GM18508 (cell line): ENCODE measurements around the gene DNAJC7.
"Not testable (repeated sequence)": the region's sequence is repeated elsewhere in the genome, so short reads cannot be mapped to it uniquely, and the experiment has no call there.

ENCODE experiments used
- ATAC-seq: cut with Tn5 transposase; IDR thresholded peaks from one replicate; pipeline ENCODE4 v1.9.1; 2021; ENCODE audit warnings: moderate number of reproducible peaks; ENCODE audit not compliant: insufficient read depth, unreplicated experiment

The DNAJC7 gene

DNA sequence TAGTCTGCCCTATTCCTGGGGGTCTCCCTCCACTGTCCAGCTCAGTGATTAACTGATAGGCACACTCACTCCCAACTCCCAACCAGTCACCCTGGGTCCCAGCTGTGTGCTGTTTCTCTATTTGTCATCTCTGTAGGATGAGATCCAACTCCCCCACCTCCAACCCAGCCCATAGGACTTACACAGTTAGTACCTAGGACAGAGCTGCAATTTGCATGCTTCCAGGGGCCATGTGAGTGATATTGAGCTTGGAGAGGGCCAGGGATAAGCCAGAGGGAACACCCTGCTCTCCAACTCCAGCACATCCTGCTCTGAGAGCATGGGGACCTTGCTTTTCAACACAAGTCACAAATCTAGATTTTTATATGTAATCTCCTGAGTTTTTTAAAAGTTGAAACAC lies 24.4 kb upstream of the DNAJC7 start:
- ATAC-seq, result no peak

DNA sequence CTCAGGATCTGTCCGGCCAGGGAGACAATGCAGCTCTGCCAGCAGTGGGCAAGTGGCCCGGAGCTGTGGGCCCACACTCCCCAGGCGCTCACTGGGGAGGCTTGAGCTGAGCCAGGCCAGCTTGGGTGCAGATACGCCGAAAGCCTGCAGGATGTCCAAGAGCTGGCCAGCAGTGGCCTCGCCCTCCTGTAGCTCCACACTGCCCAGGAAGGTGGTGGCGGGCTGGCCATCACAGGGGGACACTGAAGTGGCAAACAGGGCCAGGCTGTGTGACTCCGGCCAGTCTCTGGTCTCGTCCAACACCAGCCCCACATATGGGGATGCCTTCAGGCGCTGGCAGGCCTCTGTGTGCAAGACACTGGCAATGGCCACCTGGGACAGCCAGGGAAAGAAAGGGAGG lies 23.6 kb upstream of the DNAJC7 start:
- ATAC-seq, result no peak

DNA sequence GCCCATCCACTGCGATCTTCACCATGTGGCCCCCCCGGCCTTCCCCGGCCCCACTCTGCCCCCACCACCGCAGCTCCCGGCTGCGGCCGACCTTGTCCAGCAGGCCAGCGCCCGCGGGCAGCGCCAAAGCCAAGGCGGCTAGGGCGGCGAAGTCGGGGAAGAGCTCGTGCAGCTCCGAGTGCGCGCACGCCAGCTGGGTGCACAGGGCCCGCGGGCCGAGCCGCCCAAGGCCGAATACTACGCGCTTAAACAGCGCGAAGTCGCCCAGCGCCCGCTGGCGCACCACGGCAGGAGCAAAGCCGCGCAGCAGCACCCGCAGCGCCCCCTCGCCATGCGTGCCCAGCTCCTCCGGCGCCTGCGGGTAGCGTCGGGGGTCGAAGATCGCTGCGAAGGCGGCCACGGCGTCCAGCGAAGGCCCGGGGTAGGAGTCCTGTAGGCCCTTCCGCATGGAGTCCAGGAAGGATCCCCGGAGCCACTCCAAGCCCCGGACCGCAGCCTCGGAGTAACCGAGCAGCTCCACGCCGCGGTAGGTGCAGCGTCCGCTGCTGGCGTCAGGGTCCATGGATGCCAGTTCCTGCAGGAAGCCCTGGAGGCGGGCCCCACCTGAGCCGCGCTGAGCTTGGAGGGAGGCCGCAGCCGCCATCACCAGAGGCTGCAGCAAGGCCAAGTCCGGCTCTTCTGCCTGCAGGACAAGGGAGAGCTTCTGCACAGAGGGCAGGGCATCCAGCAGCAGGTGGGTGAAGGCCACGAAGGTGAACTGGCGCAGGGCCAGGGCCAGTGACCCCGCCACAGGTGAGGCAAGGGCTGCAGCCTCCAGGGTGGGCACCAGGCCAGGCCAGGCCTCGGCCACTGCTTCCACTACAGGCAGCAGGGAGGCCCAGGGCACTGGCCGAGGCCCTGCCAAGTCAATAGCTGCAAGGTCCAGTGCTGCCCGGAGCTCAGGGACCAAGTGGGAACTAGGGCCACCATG lies 22.8 kb upstream of the DNAJC7 start:
- ATAC-seq, result no peak

DNA sequence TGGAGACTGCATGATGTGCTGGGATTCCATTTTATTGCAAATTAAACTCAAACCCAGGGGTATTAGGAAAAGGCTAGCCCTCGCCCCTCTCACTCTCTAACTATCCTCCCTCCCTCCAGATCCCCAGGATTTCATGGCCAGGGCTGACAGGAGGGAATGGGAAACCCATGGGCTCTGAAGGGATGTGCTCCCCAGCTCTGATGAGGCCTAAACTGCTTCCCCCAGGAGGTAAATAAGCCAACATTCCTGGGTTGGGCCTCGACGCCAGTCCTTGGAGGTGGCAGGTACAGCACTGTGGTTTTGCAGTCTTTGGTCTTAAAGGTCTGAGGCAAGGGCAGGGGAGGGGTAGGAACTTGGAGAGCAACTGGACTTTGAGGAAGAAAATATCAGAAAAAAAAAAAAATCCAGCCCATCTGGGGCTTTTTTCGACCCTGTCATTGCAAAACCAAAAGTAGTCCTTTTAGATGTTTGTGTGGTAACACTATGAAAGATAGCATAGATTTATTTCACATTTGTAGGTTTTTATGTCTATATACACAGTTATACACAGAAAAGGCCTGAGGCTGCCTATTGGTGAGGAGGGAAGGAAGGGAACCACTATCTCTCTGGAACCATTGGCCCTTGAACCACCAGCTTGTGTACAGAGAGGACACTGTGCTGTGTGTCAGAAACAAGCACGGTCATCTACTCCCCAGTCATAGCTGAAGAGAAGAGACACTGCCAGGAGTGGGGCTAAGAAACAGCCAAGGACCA lies 21.2 kb upstream of the DNAJC7 start:
- ATAC-seq, result no peak

DNA sequence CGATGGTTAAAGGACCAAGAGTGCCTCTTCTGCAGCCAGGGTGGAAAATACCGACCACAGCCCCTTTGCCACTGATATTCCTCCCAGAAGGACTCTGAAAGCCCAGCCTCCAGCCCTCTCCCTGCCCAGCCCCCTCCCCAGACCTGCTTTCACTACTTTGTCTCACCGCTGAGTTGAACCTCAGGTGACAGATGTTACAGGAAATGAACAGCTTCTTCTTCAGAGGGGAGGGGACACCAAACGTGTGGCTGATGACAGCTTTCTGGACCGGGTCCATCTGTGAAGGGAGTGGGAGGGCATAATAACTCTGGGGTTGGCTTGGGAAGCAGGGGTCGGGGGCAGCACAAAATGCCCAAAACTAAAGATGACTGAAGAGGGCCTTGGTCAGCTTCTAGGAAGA lies 16.8 kb upstream of the DNAJC7 start:
- no peak for ATAC-seq

DNA sequence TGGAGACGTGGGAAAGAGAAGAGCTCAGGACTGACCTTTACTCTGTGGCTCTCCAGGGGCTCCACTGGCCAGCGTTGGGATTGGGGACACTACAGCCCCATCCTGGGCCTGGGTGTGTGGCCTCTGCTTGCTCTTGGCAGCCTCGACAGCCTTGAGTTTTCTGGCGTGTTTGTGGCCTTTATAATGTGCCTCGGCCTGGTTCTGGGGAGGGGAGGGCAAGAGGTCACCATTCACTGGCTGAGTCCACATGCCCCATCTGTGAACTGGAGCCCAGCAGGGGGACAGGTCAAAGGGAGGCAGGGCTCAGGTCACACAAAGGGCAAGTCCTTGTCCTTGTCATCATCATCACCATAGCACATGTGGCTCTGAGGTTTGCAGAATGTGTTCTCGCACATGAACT lies 14.3 kb upstream of the DNAJC7 start:
- ATAC-seq, result no peak

DNA sequence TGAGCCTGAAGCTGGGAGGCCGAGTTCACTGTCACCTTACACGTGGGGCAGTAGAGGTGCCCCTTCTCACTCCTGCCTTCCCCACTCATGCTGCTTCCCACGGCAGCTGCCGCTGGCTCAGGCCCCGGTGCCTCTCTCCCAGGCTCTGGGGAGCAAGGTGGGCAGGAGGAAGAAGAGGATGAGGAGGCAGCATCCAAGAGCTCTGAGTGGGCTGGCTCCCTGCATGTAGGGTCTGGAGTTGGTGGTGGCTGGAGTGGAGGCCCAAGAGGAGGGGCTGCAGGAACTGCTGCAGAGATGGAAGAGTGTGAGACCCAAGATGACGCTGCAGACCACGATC lies 11.5 kb upstream of the DNAJC7 start:
- ATAC-seq, result no peak

DNA sequence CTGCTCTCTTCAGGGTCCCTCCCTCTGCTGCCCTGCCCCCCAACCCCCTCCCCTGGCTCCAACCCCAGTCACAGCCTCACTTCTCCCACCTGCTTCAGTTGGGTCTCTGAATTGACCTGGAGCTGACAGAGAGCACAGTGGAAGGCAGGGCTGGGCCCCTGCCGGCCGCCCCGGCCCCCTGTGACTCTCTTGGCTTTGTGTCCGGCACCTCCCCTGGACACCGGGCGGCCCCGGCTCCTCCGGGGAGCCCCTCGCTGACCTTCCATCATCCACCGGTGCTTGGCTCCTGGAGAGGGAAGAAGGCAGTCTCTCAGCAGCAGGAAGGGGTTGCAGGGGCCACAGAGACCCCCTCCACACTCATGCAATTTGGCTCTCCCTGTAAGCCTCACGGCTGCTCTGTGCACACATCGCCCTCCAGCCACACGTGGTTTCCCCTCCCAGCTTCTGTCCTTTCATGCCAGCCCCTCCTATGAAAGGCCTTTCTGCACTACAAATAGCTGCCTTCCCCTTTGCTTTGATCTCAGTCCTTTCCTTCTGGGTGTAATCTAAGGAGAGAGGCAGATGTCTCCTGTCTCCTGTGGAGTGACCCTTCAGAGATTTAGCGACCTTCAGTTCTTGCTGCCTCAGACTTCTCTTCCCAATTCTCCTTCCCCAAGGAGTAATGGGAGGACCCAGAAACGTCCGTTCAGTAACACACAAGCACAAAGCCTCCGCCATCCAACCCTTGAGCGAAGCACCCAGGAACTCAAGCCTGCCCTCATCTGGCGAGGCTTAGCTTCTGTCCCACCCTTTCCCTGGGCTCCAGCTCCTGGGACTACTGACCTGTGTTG lies 10.9 kb upstream of the DNAJC7 start:
- no peak for ATAC-seq

DNA sequence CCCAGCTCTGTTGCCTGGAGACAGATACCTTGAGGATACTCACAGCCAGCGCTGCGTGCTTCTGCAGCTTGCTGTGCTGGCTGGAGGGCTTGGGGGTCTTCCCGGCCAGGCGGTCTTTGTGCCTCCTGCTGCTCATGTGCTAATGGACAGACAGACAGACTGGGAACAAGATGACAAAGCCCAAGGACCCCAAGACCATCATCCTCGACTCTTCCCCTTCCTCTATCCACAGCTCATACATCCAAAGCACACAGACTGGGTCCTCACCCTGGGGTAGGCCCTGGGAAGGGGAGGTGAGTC lies 10.3 kb upstream of the DNAJC7 start:
- ATAC-seq, result no peak

DNA sequence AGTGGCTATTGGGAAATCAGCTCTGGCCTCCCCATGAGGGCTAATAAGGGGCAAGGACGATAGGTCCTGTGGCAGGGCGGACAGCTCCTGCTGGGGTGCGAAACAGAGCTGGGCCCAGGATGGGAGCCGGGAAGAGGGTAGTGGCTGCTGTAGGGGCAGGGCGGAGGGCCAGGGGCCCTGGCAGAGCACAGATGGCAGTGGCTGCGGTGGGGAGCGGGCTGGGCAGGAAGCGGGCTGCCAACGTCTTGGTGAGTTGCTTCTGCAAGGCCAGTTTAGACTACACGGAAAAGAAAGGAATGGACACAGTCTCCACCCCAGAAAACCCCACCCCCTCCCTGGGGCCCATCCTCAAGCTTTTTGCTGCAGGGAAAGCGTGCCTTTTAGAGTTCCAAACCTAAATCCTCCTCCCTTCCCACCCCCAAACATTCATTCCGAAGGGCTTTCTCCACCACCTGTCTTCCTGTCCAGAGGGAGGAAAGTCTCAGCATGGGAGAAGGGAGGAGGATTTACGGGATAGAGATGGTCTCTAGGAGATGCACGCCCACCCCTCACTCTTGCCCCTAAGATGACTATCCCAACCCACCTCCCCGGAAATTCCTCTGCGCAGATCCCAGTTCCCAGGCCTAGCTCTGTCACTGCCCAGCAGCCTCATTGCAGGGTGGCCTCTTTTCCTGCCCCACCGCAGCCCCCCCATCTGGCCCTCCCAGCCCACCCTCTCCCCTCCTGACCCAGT lies 9.8 kb upstream of the DNAJC7 start:
- ATAC-seq, result no peak

DNA sequence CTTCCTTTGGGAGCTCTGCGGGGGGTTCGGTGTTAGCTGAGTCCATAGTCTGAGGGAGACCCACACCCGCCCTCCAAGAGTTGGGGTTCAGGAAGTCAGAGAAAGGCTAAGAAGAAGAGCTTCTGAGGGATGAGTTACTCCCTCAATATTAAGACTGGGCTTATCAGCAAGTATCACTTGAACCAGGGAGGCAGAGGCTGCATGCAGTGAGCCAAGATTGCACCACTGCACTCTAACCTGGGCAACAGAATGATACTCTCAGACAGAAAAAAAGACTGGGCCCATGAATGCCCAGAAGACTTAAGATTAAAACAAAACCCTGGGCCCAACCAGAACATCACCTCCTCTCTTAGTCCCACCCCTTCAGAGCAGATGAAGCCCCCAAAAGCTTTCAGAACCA lies 8.7 kb upstream of the DNAJC7 start:
- no peak for ATAC-seq

DNA sequence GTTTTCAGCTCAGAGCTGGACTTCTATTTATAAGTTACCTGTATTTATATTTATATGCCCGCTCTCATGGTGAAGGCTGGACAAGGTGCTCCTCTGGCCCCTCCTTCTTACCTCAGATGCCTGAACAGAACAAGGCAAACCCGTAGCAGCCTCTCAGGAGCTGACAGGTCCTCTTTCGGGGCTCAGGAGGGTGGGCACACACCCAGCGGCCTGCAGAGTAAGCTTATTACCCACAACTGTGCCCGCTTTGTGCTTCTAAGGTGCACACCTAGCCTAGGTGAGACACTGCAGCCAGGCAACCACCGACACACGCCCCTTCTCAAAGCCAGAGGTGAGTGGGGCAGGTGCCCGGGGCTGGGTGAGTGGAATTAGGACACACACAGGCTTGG lies 7.9 kb upstream of the DNAJC7 start:
- ATAC-seq, result no peak

DNA sequence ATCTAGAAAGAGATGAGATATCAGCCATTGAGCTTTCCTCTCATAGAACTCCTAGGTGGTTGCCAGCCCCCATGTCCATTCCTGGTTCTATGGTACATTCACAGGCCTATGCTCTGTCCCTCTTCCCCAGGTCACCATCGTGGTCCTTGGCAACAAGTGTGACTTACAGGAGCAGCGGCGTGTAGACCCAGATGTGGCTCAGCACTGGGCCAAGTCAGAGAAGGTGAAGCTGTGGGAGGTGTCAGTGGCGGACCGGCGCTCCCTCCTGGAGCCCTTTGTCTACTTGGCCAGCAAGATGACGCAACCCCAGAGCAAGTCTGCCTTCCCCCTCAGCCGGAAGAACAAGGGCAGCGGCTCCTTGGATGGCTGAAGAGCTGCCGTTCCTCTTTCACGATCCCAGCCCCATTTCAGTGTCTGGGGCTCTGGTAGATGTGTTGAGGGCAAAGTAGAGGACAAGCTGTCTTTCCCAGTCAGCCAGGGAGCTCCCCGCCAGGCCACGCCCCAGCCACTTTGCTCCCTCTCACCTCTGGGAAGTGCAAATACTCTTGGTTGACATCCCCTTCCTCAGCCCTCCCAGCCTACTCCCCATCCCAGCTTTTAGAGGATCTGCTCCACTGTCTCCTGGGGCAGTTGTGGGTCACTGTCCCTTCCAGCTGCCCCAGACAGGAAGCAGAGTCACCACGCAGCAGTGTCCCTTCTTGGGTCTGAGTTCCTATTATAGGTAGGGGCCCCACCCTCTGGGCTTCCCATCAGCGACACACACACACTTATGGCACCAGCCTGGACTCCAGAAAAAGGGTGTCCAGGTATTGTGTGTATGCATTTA lies 6.5 kb upstream of the DNAJC7 start:
- no peak for ATAC-seq

DNA sequence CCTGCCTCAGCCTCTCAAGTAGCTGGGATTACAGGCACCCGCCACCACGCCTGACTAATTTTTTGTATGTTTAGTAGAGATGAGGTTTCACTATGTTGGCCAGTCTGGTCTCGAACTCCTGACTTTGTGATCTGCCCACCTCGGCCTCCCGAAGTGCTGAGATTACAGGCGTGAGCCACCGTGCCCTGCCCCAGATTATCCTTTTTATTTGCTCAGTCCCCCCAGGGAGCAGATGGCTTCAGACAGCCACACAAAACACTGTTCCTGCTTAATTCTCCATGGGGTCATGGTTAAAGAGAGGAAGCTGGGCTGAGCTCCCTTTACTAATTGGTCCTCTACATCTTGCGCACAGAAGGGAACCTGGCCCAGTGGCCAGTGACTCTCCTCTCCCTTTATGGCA lies 3.6 kb upstream of the DNAJC7 start:
- ATAC-seq, result not testable (repeated sequence)

DNA sequence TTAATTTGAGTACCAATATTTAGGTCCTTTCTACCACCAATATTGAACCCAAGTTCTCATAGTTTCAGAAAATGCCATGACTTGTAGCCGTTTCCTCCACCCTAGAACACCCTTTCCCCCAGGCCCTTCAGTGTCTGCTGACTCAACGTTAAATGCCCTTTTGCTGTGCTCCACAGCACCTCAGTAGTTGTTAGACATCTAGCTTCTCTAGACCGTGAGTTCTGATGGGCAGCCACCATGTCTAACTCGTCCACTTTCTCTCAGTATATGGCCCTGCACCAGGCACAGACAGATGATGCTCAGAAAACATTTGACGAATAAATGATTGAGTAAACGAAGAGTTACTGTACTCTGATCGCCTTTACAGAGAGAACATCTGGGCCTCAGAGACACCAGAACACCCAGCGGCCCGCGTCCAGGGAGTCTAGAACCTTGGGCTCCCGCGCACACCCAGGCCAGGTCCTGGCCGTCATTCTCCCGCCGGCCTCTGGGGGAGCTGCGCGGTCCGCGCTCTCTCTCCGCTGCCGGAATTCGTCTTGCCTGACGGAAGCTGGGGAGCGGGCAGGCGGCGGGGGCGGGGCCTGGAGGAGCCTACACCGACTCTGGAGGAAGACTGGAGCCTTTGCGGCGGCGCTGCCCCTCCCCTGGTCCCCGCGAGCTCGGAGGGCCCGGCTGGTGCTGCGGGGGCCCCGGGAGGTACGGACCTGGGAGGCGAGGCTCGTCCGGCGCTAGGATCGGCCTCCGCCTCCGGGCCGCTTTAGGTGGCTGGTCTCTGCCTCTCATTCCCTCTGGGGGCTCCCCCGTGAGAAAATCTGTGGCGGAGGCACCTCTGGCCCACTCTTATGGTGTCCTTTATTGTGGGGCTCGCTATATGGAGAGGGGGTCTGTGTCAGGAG lies 2.5 kb upstream of the DNAJC7 start, which contains the start of gene NKIRAS2:
Gene NKIRAS2, plus strand, starts transcription at position 582 of the 896 bp plus-strand sequence. CDS start 1,488 bp downstream, outside the sequence.
- no peak for ATAC-seq

DNA sequence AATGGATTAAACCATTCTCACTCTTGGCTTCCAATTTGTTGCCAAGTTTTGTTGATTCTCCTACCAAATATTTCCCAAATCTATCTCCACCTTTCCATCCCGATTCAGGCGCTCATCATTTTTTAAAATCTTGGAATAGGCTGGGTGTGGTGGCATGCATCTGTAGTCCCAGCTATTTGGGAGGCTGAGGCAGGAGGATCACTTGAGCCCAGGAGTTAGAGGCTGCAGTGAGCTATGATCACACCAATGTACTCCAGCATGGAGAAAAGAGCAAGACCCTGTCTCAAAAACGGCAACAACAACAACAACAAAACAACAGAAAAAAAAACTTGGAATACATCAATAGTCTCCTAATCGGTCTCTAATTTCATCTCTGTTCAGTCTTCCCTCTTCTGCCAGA lies 1.7 kb upstream of the DNAJC7 start:
- no peak for ATAC-seq

DNA sequence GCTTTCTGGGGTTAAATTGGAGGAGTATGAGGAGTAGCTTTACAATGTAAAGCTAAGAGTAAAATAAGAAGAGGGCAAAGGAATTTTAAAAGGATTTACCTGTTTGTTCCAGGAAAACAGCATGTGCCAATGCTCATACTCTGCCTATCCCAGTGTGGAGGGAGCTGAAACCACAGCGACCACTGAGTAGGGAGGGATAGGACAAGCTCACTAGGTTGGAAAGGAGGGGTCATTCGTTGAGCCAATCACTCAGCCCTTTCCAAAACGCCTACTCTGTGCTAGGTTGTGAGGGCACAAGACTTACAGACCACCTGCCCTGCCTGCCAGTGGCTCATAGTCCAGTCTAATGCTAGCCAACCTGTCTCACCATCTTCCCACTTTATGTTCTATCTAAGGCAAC lies 1.1 kb upstream of the DNAJC7 start:
- ATAC-seq, result no peak

DNA sequence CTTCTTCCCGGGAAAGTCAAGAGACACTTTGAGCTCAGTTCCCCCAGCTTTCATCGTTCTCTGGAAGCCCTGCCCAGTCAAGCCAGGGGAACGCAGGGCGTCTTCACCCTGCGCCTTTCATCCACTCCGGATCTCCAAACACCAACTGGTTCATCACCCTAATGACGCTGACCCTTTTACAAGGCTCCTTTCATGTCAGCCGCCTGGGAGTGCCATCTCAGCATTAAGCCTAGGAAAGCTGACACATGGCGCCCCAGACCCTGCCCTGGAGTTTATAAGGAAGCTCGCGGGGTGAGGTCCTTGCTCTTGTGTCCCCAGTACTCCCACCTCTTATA lies 594 bp upstream of the DNAJC7 start:
- ATAC-seq, result no peak

DNA sequence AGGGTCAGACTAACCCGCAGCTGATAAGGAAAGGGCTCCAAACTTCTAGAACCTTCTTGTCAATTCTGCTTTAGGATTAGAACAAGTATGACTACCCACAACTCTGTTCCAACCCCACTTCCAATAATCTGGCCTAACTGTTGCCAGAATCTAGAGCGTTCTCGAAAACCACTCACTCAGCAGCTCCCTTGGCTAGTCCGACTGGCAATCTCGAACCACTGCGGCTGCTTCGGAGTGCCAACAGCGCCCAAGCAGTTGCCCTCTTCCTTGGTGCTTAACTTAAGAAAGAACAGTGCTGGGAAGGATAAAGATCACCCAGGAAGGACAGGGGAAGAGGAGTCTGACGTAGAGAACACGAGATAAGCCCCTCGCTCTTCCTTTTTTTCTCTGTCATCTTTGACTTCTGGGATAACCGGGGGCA lies 818 bp downstream of the DNAJC7 start:
- ATAC-seq, result no peak
